H9 (cell line): ENCODE data around the gene ABCG8. TPM values are rescaled to one million over a fixed set of nuclear protein-coding genes. Genes with fewer than 3 reads are reported as not detected.

ENCODE experiments used
- DNase-seq: peaks from one replicate; pipeline ENCODE4 v3.0.0-alpha.2; 2017
- H2AFZ ChIP-seq: one replicate; pipeline ENCODE4 v1.6.1; 2013; ENCODE audit warnings: mild to moderate bottlenecking, low read length, control low read depth, moderate library complexity
- H2AK5ac ChIP-seq: 2 replicates; pipeline ENCODE4 v1.6.1; 2013; ENCODE audit warnings: low read length, control low read depth, mixed read lengths; ENCODE audit not compliant: insufficient read length
- H2BK120ac ChIP-seq: one replicate; pipeline ENCODE4 v1.6.1; 2013; ENCODE audit warnings: low read depth, mild to moderate bottlenecking, low read length, control low read depth, inconsistent platforms; ENCODE audit not compliant: poor library complexity, severe bottlenecking
- H2BK12ac ChIP-seq: 2 replicates; pipeline ENCODE4 v1.6.1; 2013; ENCODE audit warnings: low read length, control low read depth, mixed read lengths, low read depth; ENCODE audit not compliant: insufficient read length
- H2BK15ac ChIP-seq: 2 replicates; pipeline ENCODE4 v1.6.1; 2013; ENCODE audit warnings: low read depth, low read length, control low read depth
- H2BK20ac ChIP-seq: one replicate; pipeline ENCODE4 v1.6.1; 2013; ENCODE audit warnings: low read depth, mild to moderate bottlenecking, low read length, control low read depth, inconsistent platforms; ENCODE audit not compliant: poor library complexity, severe bottlenecking
- H2BK5ac ChIP-seq: 2 replicates; pipeline ENCODE4 v1.6.1; 2013; ENCODE audit warnings: low read length, control low read depth, mixed read lengths; ENCODE audit not compliant: insufficient read length
- H3K14ac ChIP-seq: 2 replicates; pipeline ENCODE4 v1.6.1; 2013; ENCODE audit warnings: low read length, control low read depth; ENCODE audit not compliant: insufficient read depth
- H3K18ac ChIP-seq: 2 replicates; pipeline ENCODE4 v1.6.1; 2013; ENCODE audit warnings: low read depth, mild to moderate bottlenecking, mixed read lengths, low read length, control low read depth; ENCODE audit not compliant: insufficient read length
- H3K23ac ChIP-seq: 2 replicates; pipeline ENCODE4 v1.6.1; 2013; ENCODE audit warnings: low read length, control low read depth, mixed read lengths, low read depth; ENCODE audit not compliant: insufficient read length
- H3K23me2 ChIP-seq: 2 replicates; pipeline ENCODE4 v1.6.1; 2013; ENCODE audit warnings: low read depth, mild to moderate bottlenecking, mixed read lengths, low read length, control low read depth; ENCODE audit not compliant: insufficient read length, poor library complexity, severe bottlenecking
- H3K27ac ChIP-seq: 2 replicates; pipeline ENCODE4 v1.5.1; 2013; ENCODE audit warnings: low read length, control low read depth, mixed read lengths, low read depth; ENCODE audit not compliant: insufficient read length
- H3K27me3 ChIP-seq: 2 replicates; pipeline ENCODE4 v1.6.1; 2013; ENCODE audit warnings: low read length, control low read depth, inconsistent platforms; ENCODE audit not compliant: insufficient read depth
- H3K4ac ChIP-seq: 2 replicates; pipeline ENCODE4 v1.6.1; 2013; ENCODE audit warnings: low read depth, mild to moderate bottlenecking, control low read depth, inconsistent platforms, low read length, moderate library complexity
- H3K4me1 ChIP-seq: 2 replicates; pipeline ENCODE4 v1.6.1; 2013; ENCODE audit warnings: low read length, control low read depth, inconsistent platforms; ENCODE audit not compliant: insufficient read depth
- H3K4me2 ChIP-seq: 2 replicates; pipeline ENCODE4 v1.6.1; 2013; ENCODE audit warnings: low read length, control low read depth, mixed read lengths; ENCODE audit not compliant: insufficient read length, insufficient read depth
- H3K56ac ChIP-seq: 2 replicates; pipeline ENCODE4 v1.6.1; 2013; ENCODE audit warnings: low read depth, mild to moderate bottlenecking, mixed read lengths, low read length, control low read depth; ENCODE audit not compliant: insufficient read length
- H3K79me1 ChIP-seq: 2 replicates; pipeline ENCODE4 v1.6.1; 2013; ENCODE audit warnings: low read depth, mild to moderate bottlenecking, moderate library complexity, low read length, control low read depth, inconsistent platforms; ENCODE audit not compliant: insufficient read depth, poor library complexity, severe bottlenecking
- H3K79me2 ChIP-seq: 2 replicates; pipeline ENCODE4 v1.6.1; 2013; ENCODE audit warnings: low read length, control low read depth, inconsistent platforms; ENCODE audit not compliant: insufficient read depth
- H3K9ac ChIP-seq: 2 replicates; pipeline ENCODE4 v1.6.1; 2013; ENCODE audit warnings: low read length, control low read depth, mixed read lengths; ENCODE audit not compliant: insufficient read length; ENCODE audit errors: extremely low read depth
- H3K9me3 ChIP-seq: one replicate; pipeline ENCODE4 v1.6.1; 2013; ENCODE audit warnings: low read depth, low read length, inconsistent platforms; ENCODE audit not compliant: control insufficient read depth
- H3T11ph ChIP-seq: one replicate; pipeline ENCODE4 v1.6.1; 2013; ENCODE audit warnings: mild to moderate bottlenecking, low read length, control low read depth, inconsistent platforms
- H4K20me1 ChIP-seq: one replicate; pipeline ENCODE4 v1.6.1; 2013; ENCODE audit not compliant: control insufficient read depth, insufficient read length, insufficient read depth
- H4K5ac ChIP-seq: 2 replicates; pipeline ENCODE4 v1.6.1; 2013; ENCODE audit warnings: low read depth, mild to moderate bottlenecking, mixed read lengths, low read length, control low read depth; ENCODE audit not compliant: insufficient read length
- H4K8ac ChIP-seq: replicated peaks from 2 replicates; pipeline ENCODE4 v1.6.1; 2013; ENCODE audit warnings: low read length, control low read depth, mixed read lengths, low read depth; ENCODE audit not compliant: insufficient read length
- H4K91ac ChIP-seq: 2 replicates; pipeline ENCODE4 v1.6.1; 2013; ENCODE audit warnings: low read depth, mild to moderate bottlenecking, moderate library complexity, mixed read lengths, low read length, control low read depth; ENCODE audit not compliant: insufficient read length
- H3K27ac Mint-ChIP-seq, 3 experiments: 2 replicates in 2 of 3; 3 replicates in 1 of 3; pipeline ENCODE4 v1.8.0; 2020 to 2021; ENCODE audit warnings: mixed read lengths in 3 of 3, mild to moderate bottlenecking in 1 of 3, moderate library complexity in 1 of 3
- H3K27me3 Mint-ChIP-seq: 2 replicates; pipeline ENCODE4 v1.8.0; 2021; ENCODE audit warnings: low read depth, mild to moderate bottlenecking, moderate library complexity, mixed read lengths
- H3K36me3 Mint-ChIP-seq, 3 experiments: 2 replicates in 2 of 3; 3 replicates in 1 of 3; pipeline ENCODE4 v1.8.0; 2020 to 2021; ENCODE audit warnings: low read depth in 3 of 3, mixed read lengths in 3 of 3; ENCODE audit not compliant: insufficient read depth in 1 of 3
- H3K4me1 Mint-ChIP-seq, 2 experiments: 2 replicates each; pipeline ENCODE4 v1.8.0; 2020; ENCODE audit warnings: mixed read lengths in 2 of 2
- H3K4me3 Mint-ChIP-seq, 2 experiments: 2 replicates in 1 of 2; 3 replicates in 1 of 2; pipeline ENCODE4 v1.8.0; 2020 to 2021; ENCODE audit warnings: mild to moderate bottlenecking in 2 of 2, mixed read lengths in 2 of 2, moderate library complexity in 1 of 2
- H3K9me3 Mint-ChIP-seq, 2 experiments: 2 replicates in 1 of 2; 3 replicates in 1 of 2; pipeline ENCODE4 v1.8.0; 2020; ENCODE audit warnings: mild to moderate bottlenecking in 2 of 2, mixed read lengths in 2 of 2, moderate library complexity in 1 of 2
- CTCF ChIP-seq: fragments of 200-600 bp; sonication (generic); conservative IDR thresholded peaks from 3 replicates; pipeline ENCODE4 v1.8.0; 2021; ENCODE audit warnings: antibody characterized with exemption, mild to moderate bottlenecking
- WGBS: extraction: QIAGEN DNeasy Blood & Tissue Kit; methylation state at CpG from one replicate; pipeline ENCODE4 v1.1.7; 2013; ENCODE audit warnings: missing lambda C conversion rate, low lambda C conversion rate, mixed read lengths; ENCODE audit not compliant: insufficient read length; ENCODE audit errors: extremely low coverage; 5-methylcytosine and 5-hydroxymethylcytosine counted together
- total RNA-seq: library from RNA; stranded (reverse); gene quantifications from 2 replicates; pipeline ENCODE4 v1.2.1, GENCODE V29; 2021

Gene ABCG8
- total RNA-seq, 1 experiment from 2014 or later = not detected

- Histone ChIP-seq H4K5ac (no peak overlapping the region), H3K79me2 (no peaks in the 10 kb centered on the region), H3K23me2 (no peaks in the 10 kb centered on the region), H3K4me1 (no peaks in the 10 kb centered on the region), H2BK12ac (no peak overlapping the region), H2AK5ac (no peak overlapping the region), H2AFZ (no peak overlapping the region), H3K9ac (no peak overlapping the region), H2BK20ac (no peak overlapping the region), H3K4me2 (no peak overlapping the region), H3K14ac (no peak overlapping the region), H3K18ac (no peak overlapping the region), H3K9me3 (no peaks in the 10 kb centered on the region), H2BK15ac (no peak overlapping the region), H3T11ph (no peak overlapping the region), H3K56ac (no peak overlapping the region), H2BK5ac (no peak overlapping the region), H3K27ac (no peak overlapping the region), H3K4ac (no peak overlapping the region), H4K91ac (no peak overlapping the region), H4K20me1 (no peaks in the 10 kb centered on the region), H3K23ac (no peak overlapping the region), H3K79me1 (no peaks in the 10 kb centered on the region), H3K27me3 (no peaks in the 10 kb centered on the region), H4K8ac (no peak overlapping the region), H2BK120ac (no peak overlapping the region)
- peaks cover 28 to 42% (median 35%) of the 10 kb centered on the region in 3 experiments for H3K36me3 Mint-ChIP-seq
- WGBS = no CpG with 5 or more reads among the region's 7 CpGs
- H3K4me3 Mint-ChIP-seq = no peak overlapping the region
- no peak for DNase-seq
- no peaks in the 10 kb centered on the region for H3K4me1 Mint-ChIP-seq
- no peaks in the 10 kb centered on the region; the same call in 1 of the 2 replicates for H3K27me3 Mint-ChIP-seq
- peak overlapping the region in 2 of 3 experiments; percentile 44 to 84; a peak in 3 of 7 replicates for H3K27ac Mint-ChIP-seq
- no peak for TF ChIP-seq CTCF
- no peaks in the 10 kb centered on the region for H3K9me3 Mint-ChIP-seq
Measured at GRCh38 chr2:43885132-43885632, 46.4 kb downstream of the ABCG8 start.
